Glomerular endothelial cell (primary cell): ENCODE data around the gene UGGT1. TPM values are rescaled to one million over a fixed set of nuclear protein-coding genes. Genes with fewer than 3 reads are reported as not detected.
A peak's percentile ranks its signal among the peaks of the same experiment; 100 is the strongest.

Source experiments
- DNase-seq: peaks from one replicate; pipeline ENCODE4 v3.0.0-alpha.2; 2011; ENCODE audit warnings: low read depth, low spot score; ENCODE audit errors: extremely low read depth
- total RNA-seq: library from RNA; depleted of rRNA; stranded (reverse); fragments of >200 nt; gene quantifications from 2 replicates; pipeline ENCODE4 v1.2.3, GENCODE V29; 2015

The UGGT1 gene
- total RNA-seq, 1 donor from 2014 or later = 74.0 TPM

DNA sequence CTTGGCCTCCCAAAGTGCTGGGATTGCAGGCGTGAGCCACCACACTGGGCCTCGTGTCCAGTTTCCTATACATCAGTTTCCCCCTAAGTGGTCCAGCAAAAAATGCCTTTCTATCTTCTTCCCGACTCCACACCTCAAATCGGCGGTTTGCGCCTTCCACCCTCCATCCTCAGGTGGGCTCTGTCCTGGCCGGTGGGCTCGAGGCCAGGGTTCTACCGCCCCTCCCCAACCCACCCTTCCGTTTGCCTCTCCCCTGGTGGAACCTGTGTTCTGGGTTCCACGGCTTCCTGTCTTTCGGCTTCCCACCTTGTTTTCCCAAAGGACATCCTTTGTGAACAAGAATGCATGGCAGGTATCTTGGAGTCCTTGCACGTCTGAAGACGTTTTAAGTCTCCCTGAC is 123.3 kb downstream of the UGGT1 start:
- DNase-seq = no peak

- no peak for DNase-seq
Measured at GRCh38 chr2:128214866-128215460, 124.0 kb downstream of the UGGT1 start.

- DNase-seq = no peak
Measured at GRCh38 chr2:128215897-128216642, 125.1 kb downstream of the UGGT1 start.

DNA sequence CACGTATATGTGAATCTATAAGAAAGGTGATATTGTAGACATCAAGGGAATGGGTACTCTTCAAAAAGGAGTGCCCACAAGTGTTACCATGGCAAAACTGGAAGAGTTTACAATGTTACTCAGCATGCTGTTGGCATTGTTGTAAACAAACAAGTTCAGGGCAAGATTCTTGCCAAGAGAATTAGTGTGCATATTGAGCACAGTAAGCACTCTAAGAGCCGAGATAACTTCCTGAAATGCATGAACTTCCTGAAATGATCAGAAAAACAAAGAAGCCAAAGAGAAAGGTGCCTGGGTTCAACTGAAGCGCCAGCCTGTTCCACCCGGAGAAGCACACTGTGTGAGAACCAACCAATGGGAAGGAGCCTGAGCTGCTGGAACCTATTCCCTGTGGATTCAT is 126.7 kb downstream of the UGGT1 start:
- DNase-seq = no peak

DNA sequence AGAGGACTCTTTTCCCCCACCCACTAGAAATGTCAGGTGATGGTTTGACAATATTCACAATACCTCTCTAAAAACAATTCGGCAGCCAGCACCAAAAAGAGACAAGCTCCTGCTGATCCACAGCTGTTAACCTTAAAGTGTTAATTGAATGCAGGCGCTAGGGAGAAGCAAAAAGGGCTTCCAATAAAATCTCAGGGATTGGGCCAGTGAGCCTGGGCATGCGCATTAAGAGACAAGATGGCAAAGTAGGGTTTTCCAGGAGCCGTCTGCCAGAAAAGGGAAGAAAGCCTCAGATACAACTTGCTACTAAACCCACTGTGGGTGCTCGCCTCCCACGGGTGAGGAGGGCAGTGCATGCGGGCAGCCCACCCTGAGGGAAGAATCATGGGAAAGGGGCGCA is 128.9 kb downstream of the UGGT1 start:
- DNase-seq = no peak

- DNase-seq = no peak
Measured at GRCh38 chr2:128227862-128228261, 136.9 kb downstream of the UGGT1 start.

- no peak for DNase-seq
Measured at GRCh38 chr2:128228894-128229293, 137.9 kb downstream of the UGGT1 start.

DNA sequence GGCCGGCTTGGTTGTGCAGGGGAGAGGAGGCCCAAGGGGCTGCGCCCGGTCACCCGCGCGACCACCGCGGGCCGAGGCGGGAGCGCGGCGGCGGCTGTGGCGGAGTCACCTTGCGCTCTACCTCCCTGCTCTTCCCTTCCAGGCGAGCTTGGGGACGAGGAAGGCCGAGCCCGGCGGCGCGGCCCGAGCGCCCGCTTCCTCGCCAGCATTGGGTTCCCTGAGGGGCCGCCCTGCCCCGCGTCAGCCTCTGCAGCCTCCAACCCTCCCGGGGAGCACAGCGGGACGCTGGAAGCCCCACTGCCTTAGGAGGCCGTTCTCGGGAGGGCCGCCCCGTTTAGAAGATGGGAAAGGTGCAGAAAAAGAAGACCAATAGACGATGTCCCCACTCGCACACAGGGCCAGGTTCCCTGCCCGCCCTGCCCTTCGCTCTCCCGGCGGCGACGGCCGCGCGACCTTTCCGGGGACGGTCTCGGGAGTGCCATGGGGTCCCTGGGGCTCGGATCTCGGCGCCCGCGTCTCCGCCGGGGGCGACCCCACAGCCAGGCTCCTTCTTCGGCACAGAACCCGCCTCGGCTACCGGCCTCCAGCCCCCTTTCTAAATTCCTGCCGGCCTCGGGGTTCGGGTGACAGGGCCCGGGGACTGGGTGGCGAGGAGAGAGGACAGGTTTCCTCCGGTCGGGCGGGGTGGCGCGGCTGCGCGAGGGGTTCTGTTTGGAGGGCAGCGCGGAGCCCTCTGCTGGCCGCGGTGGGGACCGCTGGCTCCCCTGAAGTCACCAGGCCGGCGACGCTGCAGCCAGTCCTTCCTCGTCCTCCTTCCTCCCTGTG is 142.2 kb downstream of the UGGT1 start:
- peak; percentile 12 for DNase-seq

DNA sequence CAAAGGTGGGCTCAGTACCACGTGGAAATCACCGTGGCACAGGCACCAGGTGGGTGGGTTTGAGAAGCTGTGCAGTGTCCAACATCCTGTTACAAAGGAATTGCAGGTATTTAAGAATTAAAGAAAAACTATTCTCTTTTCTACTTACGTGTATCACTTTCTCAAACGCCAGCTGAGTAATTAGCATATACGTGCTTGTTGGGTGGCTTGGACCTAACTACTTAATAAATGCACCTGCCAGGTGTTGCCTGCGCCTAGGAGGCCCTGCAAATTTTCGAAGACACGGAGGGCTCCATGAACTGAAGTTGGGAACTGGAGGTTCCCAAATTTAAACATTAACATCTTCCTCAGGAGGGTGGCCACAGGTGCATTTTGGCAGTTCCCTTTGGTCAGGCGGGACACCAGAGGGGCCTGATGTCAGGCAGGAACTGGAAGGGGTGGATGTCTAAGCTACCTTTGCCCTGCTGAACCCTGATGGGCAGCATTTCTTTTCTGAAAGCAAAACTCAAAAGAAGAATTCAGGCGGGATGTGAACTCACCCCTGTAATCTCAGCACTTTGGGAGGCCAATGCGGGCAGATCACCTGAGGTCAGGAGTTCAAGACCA is 142.9 kb downstream of the UGGT1 start:
- DNase-seq = no peak

DNA sequence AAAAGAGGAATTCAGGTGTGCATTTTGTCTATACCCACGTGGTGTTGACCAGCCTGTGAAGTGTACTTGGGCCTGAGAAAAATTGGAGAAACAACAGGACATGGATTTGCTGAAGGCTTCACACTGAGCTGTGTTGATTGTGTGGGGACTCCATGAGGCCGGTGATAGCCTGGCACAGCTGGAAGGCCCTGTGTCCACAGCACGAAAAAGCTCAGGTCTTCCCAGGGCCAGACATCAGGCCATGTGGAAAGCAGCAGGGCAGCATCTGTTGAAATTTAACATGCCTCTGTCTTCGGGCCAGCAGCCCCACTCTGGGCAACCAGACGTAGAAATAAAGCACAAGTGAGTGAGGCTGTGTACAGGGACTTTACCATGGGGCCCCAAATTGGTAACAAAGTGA is 143.6 kb downstream of the UGGT1 start:
- DNase-seq = no peak

GRCh38 chr2:128235581-128235980 is 144.6 kb downstream of the UGGT1 start:
- DNase-seq = no peak

DNA sequence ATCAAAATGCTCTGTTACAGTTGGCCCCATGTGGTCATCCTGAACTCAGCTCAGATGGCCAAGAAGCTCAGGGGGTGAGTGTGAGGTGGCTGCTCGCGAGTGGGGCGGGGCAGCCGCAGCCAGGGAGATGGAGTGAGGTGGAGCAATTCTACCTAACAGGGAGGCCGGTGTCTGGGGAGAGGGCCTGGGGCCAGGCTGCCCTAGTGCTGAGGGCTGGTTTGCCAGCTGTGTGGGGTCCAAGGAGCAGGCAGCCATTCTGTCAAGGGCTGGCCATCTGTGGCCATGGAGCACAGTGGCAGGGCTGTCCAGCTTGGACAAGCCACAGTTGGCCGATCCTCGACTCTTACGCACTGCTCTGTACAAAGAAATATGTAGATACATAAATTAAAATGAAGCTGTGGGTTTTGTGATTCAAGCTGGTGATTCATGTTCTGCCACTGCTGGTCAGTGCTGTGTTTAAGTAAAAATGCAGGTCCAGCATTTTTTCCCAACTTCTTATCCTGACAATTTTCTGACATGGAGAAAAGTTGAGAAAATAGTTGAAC is 145.6 kb downstream of the UGGT1 start:
- no peak for DNase-seq

GRCh38 chr2:128237081-128237534 is 146.1 kb downstream of the UGGT1 start:
- no peak for DNase-seq

GRCh38 chr2:128237911-128238697 is 147.1 kb downstream of the UGGT1 start:
- DNase-seq = no peak

DNA sequence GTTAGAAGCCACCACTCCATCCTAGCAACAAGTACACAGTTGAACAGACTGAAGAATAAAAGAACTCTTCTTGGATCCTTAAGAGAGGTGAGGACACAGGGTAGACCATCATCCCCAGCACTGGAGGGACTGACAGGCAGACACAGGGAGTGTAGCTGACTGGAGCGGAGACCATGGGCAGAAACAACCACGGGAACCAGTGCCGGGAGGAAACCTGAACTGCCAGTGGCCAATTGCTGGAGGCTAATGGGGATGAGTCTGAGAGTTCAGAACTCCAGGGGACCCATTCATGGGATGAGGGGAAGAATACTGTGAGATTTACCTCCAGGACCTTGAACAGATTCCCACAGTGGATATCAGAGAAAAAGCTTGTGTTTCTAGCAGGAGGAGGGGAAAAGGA is 150.9 kb downstream of the UGGT1 start:
- DNase-seq = no peak

Other genes starting within 250 kb of the UGGT1 start
- gene POLR2D, start 233.0 kb upstream of the UGGT1 start, total RNA-seq = 17.7 and 21.3 TPM in 2 replicates
- gene AMMECR1L, start 205.2 kb upstream of the UGGT1 start, total RNA-seq = 15.5 and 20.7 TPM in 2 replicates
- 10.7 and 13.8 TPM in 2 replicates for gene SAP130, start 63.1 kb upstream of the UGGT1 start, total RNA-seq
- 33.7 and 36.7 TPM in 2 replicates for gene HS6ST1, start 227.7 kb downstream of the UGGT1 start, total RNA-seq